NCI-H510A (cell line): ENCODE measurements around the gene MRPS30.
A peak's percentile ranks its signal among the peaks of the same experiment; 100 is the strongest.
"Not testable (repeated sequence)": the region's sequence is repeated elsewhere in the genome, so short reads cannot be mapped to it uniquely, and the experiment has no call there.

Source experiments
- DNase-seq: peaks from one replicate; lab custom pipeline; 2025; lab: John Stamatoyannopoulos, UW

The MRPS30 gene

DNA sequence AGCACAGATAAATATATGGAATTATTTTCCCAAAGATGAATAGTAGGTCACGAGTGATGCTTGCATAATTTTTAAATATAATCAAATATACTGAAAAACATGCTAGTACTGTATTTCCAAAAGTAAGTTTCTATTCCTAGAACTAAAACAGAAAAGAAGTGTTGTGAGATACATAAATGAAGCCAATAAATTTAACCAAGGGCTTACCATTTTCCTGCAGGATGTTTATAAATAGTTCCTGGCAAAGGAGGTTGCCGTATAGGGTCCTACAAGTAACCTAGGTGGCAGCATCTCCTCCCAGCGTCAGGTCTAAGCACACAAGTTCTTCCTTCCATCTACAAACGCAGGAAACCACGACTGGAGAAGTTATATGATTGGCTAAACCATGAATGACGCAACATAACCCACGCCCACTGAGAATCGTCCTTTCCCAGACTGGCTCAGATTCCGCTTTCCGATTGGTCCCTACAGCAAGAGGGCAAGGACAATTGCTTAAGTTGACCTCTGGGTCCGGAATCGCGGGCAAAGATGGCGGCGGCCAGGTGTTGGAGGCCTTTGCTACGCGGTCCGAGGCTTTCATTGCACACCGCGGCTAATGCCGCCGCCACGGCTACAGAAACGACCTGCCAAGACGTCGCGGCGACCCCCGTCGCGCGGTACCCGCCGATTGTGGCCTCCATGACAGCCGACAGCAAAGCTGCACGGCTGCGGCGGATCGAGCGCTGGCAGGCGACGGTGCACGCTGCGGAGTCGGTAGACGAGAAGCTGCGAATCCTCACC is at the start of gene MRPS30:
MRPS30 (plus strand) TSS at position 513 of the 780 bp plus-strand sequence; CDS start at position 529, 16 bp downstream.
- DNase-seq: peak; percentile 99

DNA sequence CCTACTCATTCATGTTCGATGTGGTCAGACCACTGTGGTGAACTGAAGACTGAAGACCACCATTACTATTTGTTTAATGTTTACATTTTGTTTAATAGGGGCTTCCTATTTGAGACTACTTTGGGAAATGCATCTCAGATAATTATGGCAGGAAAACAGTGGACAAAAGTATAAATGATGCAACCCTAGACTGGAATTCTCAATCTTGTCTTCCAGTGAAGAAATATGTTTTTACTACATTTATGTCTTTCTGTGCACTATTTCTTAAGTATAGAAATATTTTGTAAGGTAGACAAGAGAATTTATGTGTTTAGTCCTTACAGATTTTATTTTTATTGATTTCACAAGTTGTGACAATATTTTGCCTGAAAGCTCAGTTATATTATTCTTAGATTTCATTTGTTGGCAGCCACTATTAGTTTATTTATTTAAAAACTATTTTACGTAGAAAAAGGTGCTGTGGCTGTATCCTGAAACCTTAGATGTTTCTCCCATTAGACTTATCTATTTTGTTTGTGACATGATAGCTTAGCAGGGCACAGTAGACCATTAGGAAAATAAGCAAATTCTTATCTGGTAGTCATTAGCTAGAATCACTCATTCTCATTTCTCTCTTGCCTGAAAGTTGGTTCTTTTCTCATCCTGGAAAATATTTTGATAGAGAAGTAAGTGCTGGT is 39.4 kb upstream of the MRPS30 start:
- no peak for DNase-seq

- no peak for DNase-seq
Observed at GRCh38 chr5:44769877-44770209, 38.9 kb upstream of the MRPS30 start.

- DNase-seq: no peak
Observed at GRCh38 chr5:44770780-44771717, 37.7 kb upstream of the MRPS30 start.

DNA sequence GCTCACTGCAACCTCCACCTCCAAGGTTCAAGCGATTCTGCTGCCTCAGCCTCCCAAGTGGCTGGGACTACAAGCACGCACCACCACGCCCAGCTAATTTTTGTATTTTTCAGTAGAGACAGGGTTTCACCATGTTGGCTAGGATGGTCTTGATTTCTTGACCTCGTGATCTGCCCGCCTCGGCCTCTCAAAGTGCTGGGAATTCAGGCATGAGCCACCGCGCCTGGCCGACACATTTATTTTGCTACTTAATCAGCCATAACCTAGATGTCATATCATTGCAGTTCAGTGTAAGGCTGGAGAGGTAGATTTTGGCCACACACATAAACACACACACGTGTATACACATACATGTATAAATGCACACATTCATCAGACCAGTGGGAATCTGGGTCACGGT is 36.4 kb upstream of the MRPS30 start:
- not testable (repeated sequence) for DNase-seq

GRCh38 chr5:44774279-44774880 is 34.4 kb upstream of the MRPS30 start:
- DNase-seq: no peak

- no peak for DNase-seq
Observed at GRCh38 chr5:44779167-44779566, 29.6 kb upstream of the MRPS30 start.

- DNase-seq: no peak
Observed at GRCh38 chr5:44783634-44784315, 25.0 kb upstream of the MRPS30 start.

DNA sequence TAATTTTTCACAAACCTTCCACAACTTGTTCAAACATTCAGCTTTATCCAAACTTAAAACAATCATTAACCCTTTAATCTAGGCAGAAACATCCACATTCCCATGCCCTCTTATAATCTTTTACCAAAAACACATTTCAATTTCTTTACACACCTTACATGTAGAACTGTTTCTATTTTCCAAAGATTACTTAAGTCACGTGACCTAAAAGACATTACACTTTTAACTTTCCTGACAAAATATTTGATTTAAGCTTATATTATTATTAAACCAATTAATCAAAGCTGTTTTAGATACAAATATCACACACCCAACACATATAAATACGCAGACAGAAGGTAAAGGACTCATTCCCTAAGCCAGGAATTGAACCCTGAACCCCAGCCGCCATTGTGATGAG is 21.0 kb upstream of the MRPS30 start:
- no peak for DNase-seq

DNA sequence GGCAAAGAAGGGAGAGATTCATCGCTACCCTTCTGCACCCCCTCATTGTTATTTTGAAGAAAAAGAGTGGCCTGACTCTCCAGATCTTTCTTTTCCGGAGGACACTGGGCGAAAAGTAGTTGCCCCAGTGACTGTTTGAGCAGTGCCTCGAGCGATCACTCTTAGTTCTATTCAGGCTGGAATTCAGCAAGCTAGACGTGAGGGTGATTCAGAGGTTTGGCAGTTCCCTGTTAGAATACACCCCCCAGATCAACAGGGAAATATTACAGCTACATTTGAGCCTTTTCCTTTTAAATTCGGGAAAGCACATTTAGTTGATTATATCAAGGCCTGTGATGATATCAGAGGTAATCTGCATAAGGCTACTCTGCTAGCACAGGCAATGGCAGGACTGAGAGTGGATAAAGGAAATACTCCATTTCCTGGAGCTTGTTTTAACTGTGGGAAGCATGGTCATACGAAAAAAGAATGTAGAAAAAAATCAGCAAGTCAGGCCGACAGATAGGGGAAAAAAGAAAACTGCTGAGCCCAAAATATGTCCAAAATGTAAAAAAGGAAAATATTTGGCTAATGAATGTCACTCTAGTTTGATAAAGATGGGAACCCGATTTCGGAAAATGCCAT is 19.3 kb upstream of the MRPS30 start:
- not testable (repeated sequence) for DNase-seq

DNA sequence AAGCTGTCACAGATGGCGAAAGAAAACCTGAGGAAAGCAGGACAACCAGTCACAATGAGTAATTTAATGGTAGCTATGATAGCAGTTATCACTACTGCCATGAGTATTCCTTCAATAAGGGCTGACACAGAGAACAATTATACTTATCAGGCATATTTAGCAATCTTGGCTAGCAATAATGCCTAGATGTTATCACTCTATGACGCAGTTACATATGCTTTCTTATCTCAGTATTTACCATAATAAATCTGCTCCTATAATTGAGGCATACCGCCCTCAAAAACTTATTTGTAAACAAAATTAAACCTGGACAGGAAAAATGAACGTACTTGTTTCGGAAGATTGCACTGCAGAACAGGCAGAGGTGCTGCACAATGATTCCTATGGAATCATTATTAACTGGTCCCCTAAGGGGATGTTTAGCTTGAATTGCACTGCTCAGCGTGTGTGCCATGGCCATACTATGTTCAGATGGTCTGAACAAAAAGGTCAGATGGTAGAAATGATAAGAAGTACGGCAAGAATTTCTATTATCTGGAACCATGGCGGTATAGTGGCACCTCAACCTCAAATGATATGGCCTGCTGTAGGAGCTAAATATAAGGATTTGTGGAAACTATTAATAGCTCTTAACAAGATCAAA is 16.6 kb upstream of the MRPS30 start:
- DNase-seq: not testable (repeated sequence)

DNA sequence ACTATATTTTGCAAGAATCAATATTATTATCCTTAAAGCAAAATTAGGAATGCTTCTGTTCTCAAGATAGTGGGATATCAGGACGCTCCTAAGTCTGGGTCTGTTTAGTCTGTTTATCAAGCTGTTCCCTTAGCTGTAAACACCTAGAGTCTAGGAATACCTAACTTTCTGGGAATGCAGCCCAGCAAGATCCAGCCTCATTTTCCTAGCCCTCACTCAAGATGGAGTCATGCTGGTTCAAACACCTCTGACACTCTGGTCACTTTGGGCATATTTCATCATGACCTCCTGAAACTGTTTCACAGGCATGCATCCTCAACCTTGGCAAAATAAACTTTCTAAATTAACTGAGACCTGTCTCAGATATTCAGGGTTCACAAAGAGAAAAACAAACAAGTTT is 14.4 kb upstream of the MRPS30 start:
- no peak for DNase-seq

DNA sequence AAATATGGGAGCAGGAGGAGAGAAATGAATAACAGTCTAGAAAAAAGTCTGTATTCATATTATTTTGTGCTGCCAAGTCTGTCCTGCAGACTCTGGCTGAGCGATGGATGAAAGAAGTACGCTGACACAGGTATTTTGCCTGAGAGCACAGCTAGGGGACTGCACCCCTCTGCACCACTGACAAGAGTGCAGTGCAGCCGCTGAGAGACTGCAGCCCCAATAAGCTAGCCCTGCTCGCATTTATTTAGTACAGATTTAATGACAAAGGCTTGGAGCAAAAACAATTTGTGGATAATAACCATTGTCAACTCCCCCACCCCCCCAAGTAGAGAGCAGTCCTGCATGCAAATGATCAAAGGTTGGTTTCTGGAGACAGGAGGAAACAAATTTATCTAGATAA is 13.3 kb upstream of the MRPS30 start:
- DNase-seq: no peak

- DNase-seq: no peak
Observed at GRCh38 chr5:44797841-44798240, 10.9 kb upstream of the MRPS30 start.

DNA sequence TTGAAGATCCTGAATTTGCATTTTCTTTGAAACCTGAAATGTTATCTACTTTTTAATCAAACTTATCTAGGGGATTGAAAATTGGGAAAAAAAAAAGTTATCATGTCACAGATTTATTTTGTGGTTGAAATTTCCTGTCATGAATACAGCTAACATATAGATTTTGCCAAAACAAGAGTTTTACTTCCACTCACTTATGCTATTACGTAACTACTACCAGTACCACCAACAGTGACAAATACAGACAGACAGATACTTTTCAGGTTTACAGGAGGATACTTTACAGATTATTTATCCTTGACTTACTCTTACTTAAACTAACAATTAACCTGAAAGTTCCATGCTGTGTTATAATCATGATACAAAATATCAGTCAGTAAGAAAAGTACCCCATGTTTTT is 6.8 kb upstream of the MRPS30 start:
- DNase-seq: no peak

GRCh38 chr5:44806608-44807007 is 2.1 kb upstream of the MRPS30 start:
- no peak for DNase-seq

GRCh38 chr5:44807269-44807668 is 1.5 kb upstream of the MRPS30 start:
- DNase-seq: no peak

- peak; percentile 67 for DNase-seq
Observed at GRCh38 chr5:44809215-44809955, 638 bp downstream of the MRPS30 start.

DNA sequence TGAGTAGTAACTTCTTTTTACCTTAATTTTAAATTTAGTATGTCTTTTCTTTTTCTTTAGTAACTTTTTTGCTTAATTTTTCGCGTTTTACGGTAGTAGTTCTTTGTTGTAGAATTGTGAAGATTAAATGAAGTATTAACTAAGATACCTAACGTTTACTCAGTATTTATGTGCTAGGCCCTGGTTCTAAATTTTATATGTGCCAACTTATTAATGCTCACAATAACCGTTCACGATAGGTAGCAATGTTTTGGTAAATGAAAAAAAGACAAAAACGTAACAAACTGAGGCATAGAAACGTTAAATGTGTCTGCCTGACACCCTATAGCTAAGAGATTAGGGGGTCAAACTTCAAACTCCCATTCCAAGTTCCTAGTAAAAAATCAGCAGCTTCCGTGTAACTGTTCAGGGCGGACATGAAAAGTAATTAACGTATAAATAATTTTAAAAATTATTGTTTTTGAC is 1.2 kb downstream of the MRPS30 start:
- no peak for DNase-seq

DNA sequence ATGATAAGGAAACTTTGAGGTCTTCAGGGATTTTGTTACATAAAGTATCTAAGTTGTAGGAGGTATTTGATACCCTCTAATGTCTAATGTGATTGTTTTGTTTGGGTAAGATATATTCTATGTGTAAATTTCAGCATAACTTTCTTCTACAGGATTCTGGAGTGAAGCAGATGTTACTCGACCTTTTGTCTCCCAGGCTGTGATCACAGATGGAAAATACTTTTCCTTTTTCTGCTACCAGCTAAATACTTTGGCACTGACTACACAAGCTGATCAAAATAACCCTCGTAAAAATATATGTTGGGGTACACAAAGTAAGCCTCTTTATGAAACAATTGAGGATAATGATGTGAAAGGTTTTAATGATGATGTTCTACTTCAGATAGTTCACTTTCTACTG is 6.0 kb downstream of the MRPS30 start:
- no peak for DNase-seq
